ENCODE data around the gene CCL1.

CCL1 gene

GRCh38 chr17:34368196-34368945 is 5.3 kb upstream of the CCL1 start:
- no peak overlapping the region for H3K4me3 ChIP-seq (ENCODE audit: low read length)
- no peak for TF ChIP-seq CTCF (conservative IDR thresholded peaks at IDR 0.05; ENCODE audit: low read length)
- no peak for DNase-seq (ENCODE audit: low read depth)

GRCh38 chr17:34367486-34368195 is 4.6 kb upstream of the CCL1 start:
- no peak for DNase-seq (ENCODE audit: low read depth)
- no peak overlapping the region for H3K4me3 ChIP-seq (ENCODE audit: low read length)
- TF ChIP-seq CTCF (conservative IDR thresholded peaks at IDR 0.05; ENCODE audit: low read length): no peak

GRCh38 chr17:34366529-34367107 is 3.6 kb upstream of the CCL1 start:
- DNase-seq (ENCODE audit: low read depth): no peak
- no peak overlapping the region for H3K4me3 ChIP-seq (ENCODE audit: low read length)
- no peak for TF ChIP-seq CTCF (conservative IDR thresholded peaks at IDR 0.05; ENCODE audit: low read length)

- DNase-seq (ENCODE audit: low read depth): no peak
- no peak overlapping the region for H3K4me3 ChIP-seq (ENCODE audit: low read length)
- TF ChIP-seq CTCF (conservative IDR thresholded peaks at IDR 0.05; ENCODE audit: low read length): no peak
These were observed 3.0 kb upstream of the CCL1 start for GRCh38 chr17:34366010-34366409.

- DNase-seq (ENCODE audit: low read depth): no peak
- no peak overlapping the region for H3K4me3 ChIP-seq (ENCODE audit: low read length)
- TF ChIP-seq CTCF (conservative IDR thresholded peaks at IDR 0.05; ENCODE audit: low read length): no peak
These were observed 2.3 kb upstream of the CCL1 start for GRCh38 chr17:34365340-34365739.

GRCh38 chr17:34364751-34365150 is 1.7 kb upstream of the CCL1 start:
- TF ChIP-seq CTCF (conservative IDR thresholded peaks at IDR 0.05; ENCODE audit: low read length): no peak
- no peak for DNase-seq (ENCODE audit: low read depth)
- no peak overlapping the region for H3K4me3 ChIP-seq (ENCODE audit: low read length)

All from AG10803 (cell line).